T-helper 17 cell (primary cell): ENCODE results near the gene ARFIP1. TPM values are rescaled to one million over a fixed set of nuclear protein-coding genes. Genes with fewer than 3 reads are reported as not detected.
"Not testable (repeated sequence)": the region's sequence is repeated elsewhere in the genome, so short reads cannot be mapped to it uniquely, and the experiment has no call there.

Experiments used
- ATAC-seq: fragments of 150-1000 bp; cut with Tn5 transposase; 2 replicates; pipeline ENCODE4 v1.10.0; 2021; ENCODE audit warnings: mild to moderate bottlenecking, moderate library complexity
- DNase-seq, 3 donors: peaks; one replicate each; pipeline versions ENCODE4 v3.0.0 to v3.0.0-alpha.2; 2020 to 2021
- H3K9me3 ChIP-seq: one replicate; pipeline ENCODE4 v1.7.0; 2013; ENCODE audit warnings: low read length, mild to moderate bottlenecking; ENCODE audit not compliant: control insufficient read depth, poor library complexity, severe bottlenecking
- H3K27ac Mint-ChIP-seq: one replicate; pipeline ENCODE4 v1.8.0; 2022; ENCODE audit warnings: mild to moderate bottlenecking, moderate library complexity, mixed read lengths
- H3K27me3 Mint-ChIP-seq: one replicate; pipeline ENCODE4 v1.8.0; 2022; ENCODE audit warnings: mixed read lengths
- H3K36me3 Mint-ChIP-seq: one replicate; pipeline ENCODE4 v1.8.0; 2022; ENCODE audit warnings: low read depth, mixed read lengths
- H3K4me1 Mint-ChIP-seq: one replicate; pipeline ENCODE4 v1.8.0; 2022; ENCODE audit warnings: mild to moderate bottlenecking, mixed read lengths
- H3K4me3 Mint-ChIP-seq: one replicate; pipeline ENCODE4 v1.8.0; 2022; ENCODE audit warnings: mild to moderate bottlenecking, moderate library complexity, mixed read lengths
- total RNA-seq, 4 donors: library from RNA in 2 of 4; stranded (reverse) in 2 of 4; gene quantifications; one replicate each; pipeline ENCODE4 v1.2.3 and lab custom pipeline; 2022 to 2026

Gene ARFIP1
- total RNA-seq, 2 donors from 2014 or later: 6.1 to 14.3 TPM

- not testable (repeated sequence) for H3K27ac Mint-ChIP-seq, H3K36me3 Mint-ChIP-seq, H3K4me3 Mint-ChIP-seq, DNase-seq, H3K9me3 ChIP-seq, ATAC-seq, H3K27me3 Mint-ChIP-seq
- peaks cover 12% of the 10 kb centered on the region for H3K4me1 Mint-ChIP-seq
Observed at GRCh38 chr4:152898133-152898532, 118.4 kb downstream of the ARFIP1 start.

DNA sequence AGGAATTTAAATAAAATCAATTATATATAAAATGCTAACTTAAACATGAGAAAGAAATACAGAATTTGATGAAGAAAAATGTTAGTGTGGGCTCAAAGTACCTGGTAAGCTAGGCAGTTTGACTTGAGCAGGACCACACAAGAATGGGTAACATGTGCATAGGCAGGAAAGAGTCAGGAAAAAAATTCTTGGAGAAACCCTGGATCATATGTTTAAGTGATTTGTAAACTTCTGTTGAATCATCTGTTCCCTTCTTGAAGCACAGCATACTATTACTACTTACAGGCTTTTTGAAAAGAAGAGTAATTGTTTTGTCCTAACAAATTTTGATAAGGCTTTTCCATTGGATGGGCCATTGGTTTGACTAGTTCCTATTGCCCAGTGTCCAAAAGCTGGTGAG lies 118.9 kb downstream of the ARFIP1 start:
- peaks cover 9% of the 10 kb centered on the region for H3K36me3 Mint-ChIP-seq
- H3K27me3 Mint-ChIP-seq: no peaks in the 10 kb centered on the region
- no peak overlapping the region for H3K27ac Mint-ChIP-seq
- ATAC-seq (no peak), DNase-seq (no peak)
- no peak overlapping the region for H3K4me3 Mint-ChIP-seq
- no peaks in the 10 kb centered on the region for H3K9me3 ChIP-seq
- H3K4me1 Mint-ChIP-seq: peaks cover 12% of the 10 kb centered on the region

DNA sequence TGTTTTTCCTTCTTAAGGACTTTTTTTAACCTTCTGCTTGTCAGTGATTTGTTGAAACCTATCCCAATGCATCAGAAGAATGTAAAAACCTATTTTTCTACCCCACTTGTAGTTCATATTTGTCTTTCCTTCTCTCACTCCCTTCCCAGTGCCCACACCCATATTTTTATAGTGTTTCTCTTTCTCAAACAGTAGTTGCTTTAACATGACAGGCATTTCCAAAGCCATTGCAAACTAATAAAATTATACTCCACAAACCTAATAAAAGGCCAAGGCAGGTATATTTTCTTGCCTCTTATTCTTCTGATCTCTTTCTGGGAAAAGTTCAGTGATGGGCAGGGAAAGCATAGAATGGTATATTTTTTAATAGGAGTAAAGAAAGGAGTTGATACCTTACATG lies 120.6 kb downstream of the ARFIP1 start:
- Mint-ChIP-seq H3K4me3 (no peak overlapping the region), H3K4me1 (peaks cover 10% of the 10 kb centered on the region), H3K27me3 (no peaks in the 10 kb centered on the region), H3K27ac (no peak overlapping the region), H3K36me3 (peaks cover 12% of the 10 kb centered on the region)
- H3K9me3 ChIP-seq: no peaks in the 10 kb centered on the region
- ATAC-seq: no peak
- no peak for DNase-seq

GRCh38 chr4:152901205-152901604 lies 121.5 kb downstream of the ARFIP1 start:
- H3K4me3 Mint-ChIP-seq: no peak overlapping the region
- no peak for ATAC-seq
- no peak overlapping the region for H3K27ac Mint-ChIP-seq

DNA sequence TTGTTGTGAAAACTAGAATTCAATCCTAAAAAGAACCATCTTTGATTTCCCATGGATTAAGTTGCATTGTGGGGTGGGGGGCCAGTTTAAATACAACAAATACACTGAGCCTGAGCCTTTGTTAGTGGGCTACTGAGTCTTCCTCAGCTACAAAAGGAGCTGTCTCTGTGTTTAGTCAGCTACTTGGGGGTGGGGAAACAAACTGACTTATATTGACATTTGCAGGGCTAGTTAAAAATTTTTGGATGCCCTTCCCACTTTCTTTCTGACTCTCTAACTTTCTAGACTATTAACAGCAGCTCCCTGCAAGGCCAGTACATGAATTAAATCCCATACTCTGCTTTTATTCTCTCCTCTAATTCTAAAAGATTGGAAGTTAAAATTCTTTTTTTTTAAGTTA lies 123.9 kb downstream of the ARFIP1 start:
- Mint-ChIP-seq H3K36me3 (peaks cover 17% of the 10 kb centered on the region), H3K27me3 (no peaks in the 10 kb centered on the region), H3K27ac (no peak overlapping the region), H3K4me3 (no peak overlapping the region), H3K4me1 (peaks cover 3% of the 10 kb centered on the region)
- no peak for DNase-seq
- H3K9me3 ChIP-seq: no peaks in the 10 kb centered on the region
- no peak for ATAC-seq

More at GRCh38 chr4:152901205-152901604, 121.5 kb downstream of the ARFIP1 start:
- DNase-seq: no peak
- peaks cover 8% of the 10 kb centered on the region for H3K36me3 Mint-ChIP-seq
- no peaks in the 10 kb centered on the region for H3K9me3 ChIP-seq
- no peaks in the 10 kb centered on the region for H3K27me3 Mint-ChIP-seq
- H3K4me1 Mint-ChIP-seq: peaks cover 5% of the 10 kb centered on the region

DNA sequence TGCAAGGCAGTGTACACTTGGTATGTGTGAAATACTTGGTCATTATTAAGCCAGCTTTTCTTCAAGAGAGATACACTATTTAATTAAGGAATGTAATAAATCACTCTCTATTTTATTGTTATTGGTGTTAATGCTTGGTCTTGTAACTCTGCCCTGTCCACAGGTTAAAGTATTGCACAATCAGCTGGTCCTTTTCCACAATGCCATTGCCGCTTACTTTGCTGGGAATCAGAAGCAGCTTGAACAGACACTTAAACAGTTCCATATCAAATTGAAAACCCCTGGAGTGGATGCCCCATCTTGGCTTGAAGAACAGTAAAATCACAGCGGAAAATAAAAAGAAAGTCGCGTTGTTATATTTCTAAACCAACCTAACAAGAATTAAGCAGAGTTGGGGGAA lies 130.1 kb downstream of the ARFIP1 start:
- no peaks in the 10 kb centered on the region for H3K9me3 ChIP-seq
- Mint-ChIP-seq H3K36me3 (peaks cover 12% of the 10 kb centered on the region), H3K4me1 (no peaks in the 10 kb centered on the region), H3K27me3 (no peaks in the 10 kb centered on the region), H3K27ac (no peak overlapping the region), H3K4me3 (no peak overlapping the region)
- ATAC-seq (no peak), DNase-seq (no peak)

- Mint-ChIP-seq H3K4me3 (no peak overlapping the region), H3K27ac (no peak overlapping the region), H3K27me3 (no peaks in the 10 kb centered on the region), H3K4me1 (no peaks in the 10 kb centered on the region), H3K36me3 (peaks cover 12% of the 10 kb centered on the region)
- H3K9me3 ChIP-seq: no peaks in the 10 kb centered on the region
- no peak for ATAC-seq
- DNase-seq: no peak
Observed at GRCh38 chr4:152910521-152910920, 130.8 kb downstream of the ARFIP1 start.

- no peaks in the 10 kb centered on the region for H3K9me3 ChIP-seq
- no peak overlapping the region for H3K4me3 Mint-ChIP-seq
- DNase-seq (no peak), ATAC-seq (no peak)
- no peaks in the 10 kb centered on the region for H3K27me3 Mint-ChIP-seq
- H3K4me1 Mint-ChIP-seq: no peaks in the 10 kb centered on the region
- H3K27ac Mint-ChIP-seq: no peak overlapping the region
- H3K36me3 Mint-ChIP-seq: no peaks in the 10 kb centered on the region
Observed at GRCh38 chr4:152917543-152918395, 138.0 kb downstream of the ARFIP1 start.

GRCh38 chr4:152919826-152920225 lies 140.1 kb downstream of the ARFIP1 start:
- no peaks in the 10 kb centered on the region for H3K36me3 Mint-ChIP-seq
- H3K4me3 Mint-ChIP-seq: no peak overlapping the region
- no peaks in the 10 kb centered on the region for H3K9me3 ChIP-seq
- DNase-seq: no peak
- no peaks in the 10 kb centered on the region for H3K27me3 Mint-ChIP-seq
- H3K27ac Mint-ChIP-seq: no peak overlapping the region
- no peak for ATAC-seq
- H3K4me1 Mint-ChIP-seq: no peaks in the 10 kb centered on the region

- H3K9me3 ChIP-seq: no peaks in the 10 kb centered on the region
- H3K4me3 Mint-ChIP-seq: no peak overlapping the region
- no peaks in the 10 kb centered on the region for H3K4me1 Mint-ChIP-seq
- ATAC-seq (no peak), DNase-seq (no peak)
- H3K36me3 Mint-ChIP-seq: no peaks in the 10 kb centered on the region
- H3K27me3 Mint-ChIP-seq: no peaks in the 10 kb centered on the region
- H3K27ac Mint-ChIP-seq: no peak overlapping the region
Observed at GRCh38 chr4:152920768-152921167, 141.0 kb downstream of the ARFIP1 start.

GRCh38 chr4:152921284-152921683 lies 141.5 kb downstream of the ARFIP1 start:
- H3K9me3 ChIP-seq: no peaks in the 10 kb centered on the region
- ATAC-seq (no peak), DNase-seq (no peak)
- no peaks in the 10 kb centered on the region for H3K27me3 Mint-ChIP-seq
- no peaks in the 10 kb centered on the region for H3K4me1 Mint-ChIP-seq
- H3K4me3 Mint-ChIP-seq: no peak overlapping the region
- no peaks in the 10 kb centered on the region for H3K36me3 Mint-ChIP-seq
- no peak overlapping the region for H3K27ac Mint-ChIP-seq

- Mint-ChIP-seq H3K4me1 (no peaks in the 10 kb centered on the region), H3K27me3 (peaks cover 25% of the 10 kb centered on the region), H3K36me3 (peaks cover 4% of the 10 kb centered on the region), H3K4me3 (no peak overlapping the region), H3K27ac (no peak overlapping the region)
- no peak for DNase-seq
- ATAC-seq: no peak
- H3K9me3 ChIP-seq: no peaks in the 10 kb centered on the region
Observed at GRCh38 chr4:152925851-152926250, 146.1 kb downstream of the ARFIP1 start.

- no peaks in the 10 kb centered on the region for H3K4me1 Mint-ChIP-seq
- H3K9me3 ChIP-seq: no peaks in the 10 kb centered on the region
- ATAC-seq (no peak), DNase-seq (no peak)
- no peak overlapping the region for H3K4me3 Mint-ChIP-seq
- peaks cover 25% of the 10 kb centered on the region for H3K27me3 Mint-ChIP-seq
- H3K36me3 Mint-ChIP-seq: peaks cover 4% of the 10 kb centered on the region
- no peak overlapping the region for H3K27ac Mint-ChIP-seq
Observed at GRCh38 chr4:152926959-152927358, 147.2 kb downstream of the ARFIP1 start.

- H3K4me3 Mint-ChIP-seq: no peak overlapping the region
- ATAC-seq: no peak
Observed at GRCh38 chr4:152927737-152928136, 148.0 kb downstream of the ARFIP1 start.

More at GRCh38 chr4:152927737-152928136, 148.0 kb downstream of the ARFIP1 start:
- Mint-ChIP-seq H3K36me3 (peaks cover 4% of the 10 kb centered on the region), H3K4me1 (no peaks in the 10 kb centered on the region), H3K27me3 (peaks cover 26% of the 10 kb centered on the region), H3K27ac (no peak overlapping the region)
- H3K9me3 ChIP-seq: no peaks in the 10 kb centered on the region
- no peak for DNase-seq
